ENCODE results near the gene SLC25A33.

Gene SLC25A33

DNA sequence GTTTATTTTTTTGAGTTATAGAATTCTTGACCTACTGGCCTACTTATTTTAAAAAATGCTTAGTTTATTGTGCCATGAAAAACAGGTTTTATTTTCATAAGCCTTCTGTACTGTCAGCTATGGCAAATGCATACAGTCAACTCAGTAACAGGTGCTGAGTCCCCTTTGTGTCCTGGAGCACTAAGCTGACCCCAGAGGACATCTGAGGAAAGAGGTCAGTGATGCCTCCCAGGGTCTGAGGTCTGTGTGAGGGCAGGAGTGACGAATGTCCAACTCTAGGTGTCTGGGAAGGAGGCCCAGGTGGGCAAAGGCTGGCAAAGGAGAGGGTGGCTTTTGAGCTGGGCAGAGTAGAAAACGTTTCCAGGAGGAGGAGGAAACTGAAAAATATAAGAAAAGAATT lies 41.7 kb downstream of the SLC25A33 start:
- H3K27ac ChIP-seq (ENCODE audit: low read length): no peak overlapping the region
- ATAC-seq (ENCODE audit: insufficient read depth, low read depth) (no peak), DNase-seq (no peak)
- H3K9me3 ChIP-seq (ENCODE audit: insufficient read depth, low read length, severe bottlenecking): no peaks in the 10 kb centered on the region
- H3K4me3 ChIP-seq (ENCODE audit: low read depth in 1 of 2, low read length in 2 of 2): no peak overlapping the region
- peaks cover 3% of the 10 kb centered on the region; the same call in 1 of the 2 replicates for H3K79me2 ChIP-seq (ENCODE audit: insufficient read depth, low read length)
- H3K36me3 ChIP-seq (ENCODE audit: insufficient read depth, low read length): peaks cover 74% of the 10 kb centered on the region
- no peak overlapping the region for H3K9ac ChIP-seq (ENCODE audit: low read depth, low read length)
- no peak for TF ChIP-seq EZH2 (IDR thresholded peaks at IDR 0.05; ENCODE audit: borderline replicate concordance, low read depth, low read length, severe bottlenecking)
- no peak for TF ChIP-seq CTCF (IDR thresholded peaks at IDR 0.05; ENCODE audit: borderline replicate concordance, extremely low read depth, low read length, poor library complexity, severe bottlenecking)
- H3K27me3 ChIP-seq (ENCODE audit: insufficient read depth, low read length, poor library complexity): no peaks in the 10 kb centered on the region
- H3K4me2 ChIP-seq (ENCODE audit: insufficient read depth, low read length): no peak overlapping the region
- H3K4me1 ChIP-seq (ENCODE audit: insufficient read depth, low read length): no peaks in the 10 kb centered on the region
- no peak overlapping the region for H2AFZ ChIP-seq (ENCODE audit: low read depth, low read length)
- peaks cover 10% of the 10 kb centered on the region; the same call in 1 of the 2 replicates for H4K20me1 ChIP-seq (ENCODE audit: insufficient read depth, low read length)

DNA sequence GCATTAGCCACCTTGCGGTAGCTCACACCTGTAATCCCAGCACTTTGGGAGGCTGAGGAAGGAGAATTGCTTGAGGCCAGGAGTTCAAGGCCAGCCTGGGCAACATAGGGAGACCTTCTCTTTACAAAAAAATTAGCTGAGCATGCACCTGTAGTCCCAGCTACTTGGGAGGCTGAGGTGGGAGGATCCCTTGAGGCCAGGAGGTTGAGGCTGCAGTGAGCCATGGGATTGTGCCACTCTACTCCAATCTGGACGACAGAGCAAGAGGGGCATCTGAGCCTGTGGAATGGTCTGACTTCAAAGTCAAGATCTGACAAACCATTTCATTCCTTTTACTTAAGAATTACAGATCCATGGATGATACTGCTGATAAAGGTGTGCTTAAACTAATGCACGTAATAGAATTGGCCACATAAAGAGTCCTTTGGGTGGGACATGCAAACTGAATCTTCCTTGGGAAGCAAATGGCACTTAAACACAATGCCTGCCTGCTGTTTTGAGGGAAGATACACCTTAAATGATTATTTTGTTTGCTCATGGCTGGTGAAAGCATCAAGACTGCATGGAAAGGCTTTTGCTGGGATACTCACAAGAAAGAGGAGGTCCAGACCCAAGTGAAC lies 47.0 kb downstream of the SLC25A33 start:
- Histone ChIP-seq H3K9ac (ENCODE audit: low read depth, low read length) (no peak overlapping the region), H4K20me1 (ENCODE audit: insufficient read depth, low read length) (peaks cover 21% of the 10 kb centered on the region), H3K27ac (ENCODE audit: low read length) (no peak overlapping the region)

GRCh38 chr1:9588551-9589143 lies 49.4 kb downstream of the SLC25A33 start, which contains the start of gene TMEM201:
TSS of gene TMEM201 (plus strand) at chr1:9588911. CDS start at chr1:9588931, 20 bp downstream.
- peak; percentile 94 for DNase-seq
- Histone ChIP-seq H3K79me2 (ENCODE audit: insufficient read depth, low read length) (peaks cover 49% of the 10 kb centered on the region), H3K9me3 (ENCODE audit: insufficient read depth, low read length, severe bottlenecking) (no peaks in the 10 kb centered on the region), H3K27ac (ENCODE audit: low read length) (peak within 1 kb of the TSS; percentile 78), H3K4me1 (ENCODE audit: insufficient read depth, low read length) (peaks cover 47% of the 10 kb centered on the region), H2AFZ (ENCODE audit: low read depth, low read length) (peak within 1 kb of the TSS; percentile 77), H4K20me1 (ENCODE audit: insufficient read depth, low read length) (peaks cover 45% of the 10 kb centered on the region), H3K27me3 (ENCODE audit: insufficient read depth, low read length, poor library complexity) (no peaks in the 10 kb centered on the region), H3K9ac (ENCODE audit: low read depth, low read length) (peak within 1 kb of the TSS; percentile 77), H3K36me3 (ENCODE audit: insufficient read depth, low read length) (peaks cover 25% of the 10 kb centered on the region), H3K4me3 (ENCODE audit: low read depth in 1 of 2, low read length in 2 of 2) (peak within 1 kb of the TSS; percentile 81 to 87), H3K4me2 (ENCODE audit: insufficient read depth, low read length) (peak within 1 kb of the TSS; percentile 96)
- ATAC-seq (ENCODE audit: insufficient read depth, low read depth): peak; percentile 80
- TF ChIP-seq CTCF (IDR thresholded peaks at IDR 0.05; ENCODE audit: borderline replicate concordance, extremely low read depth, low read length, poor library complexity, severe bottlenecking): peak; percentile 80
- TF ChIP-seq EZH2 (IDR thresholded peaks at IDR 0.05; ENCODE audit: borderline replicate concordance, low read depth, low read length, severe bottlenecking): no peak

More for the DNA sequence above, 47.0 kb downstream of the SLC25A33 start:
- no peak for ATAC-seq (ENCODE audit: insufficient read depth, low read depth)
- no peak overlapping the region for H2AFZ ChIP-seq (ENCODE audit: low read depth, low read length)
- TF ChIP-seq CTCF (IDR thresholded peaks at IDR 0.05; ENCODE audit: borderline replicate concordance, extremely low read depth, low read length, poor library complexity, severe bottlenecking) (no peak), EZH2 (IDR thresholded peaks at IDR 0.05; ENCODE audit: borderline replicate concordance, low read depth, low read length, severe bottlenecking) (no peak)
- H3K4me1 ChIP-seq (ENCODE audit: insufficient read depth, low read length): peaks cover 23% of the 10 kb centered on the region
- H3K4me2 ChIP-seq (ENCODE audit: insufficient read depth, low read length): no peak overlapping the region
- no peak for DNase-seq
- no peaks in the 10 kb centered on the region for H3K27me3 ChIP-seq (ENCODE audit: insufficient read depth, low read length, poor library complexity)
- peaks cover 25% of the 10 kb centered on the region for H3K79me2 ChIP-seq (ENCODE audit: insufficient read depth, low read length)
- no peaks in the 10 kb centered on the region for H3K9me3 ChIP-seq (ENCODE audit: insufficient read depth, low read length, severe bottlenecking)
- H3K4me3 ChIP-seq (ENCODE audit: low read depth in 1 of 2, low read length in 2 of 2): no peak overlapping the region
- H3K36me3 ChIP-seq (ENCODE audit: insufficient read depth, low read length): peaks cover 40% of the 10 kb centered on the region

All from DND-41 (cell line).